ENCODE data around the gene POLR1F. TPM values are rescaled to one million over a fixed set of nuclear protein-coding genes. Genes with fewer than 3 reads are reported as not detected.
"Not testable (repeated sequence)": the region's sequence is repeated elsewhere in the genome, so short reads cannot be mapped to it uniquely, and the experiment has no call there.

The POLR1F gene
- total and polyA plus RNA-seq, 2 experiments from 2014 or later, result 35.2 to 99.9 TPM

- TF ChIP-seq NANOG (IDR thresholded peaks at IDR 0.05; ENCODE audit: borderline replicate concordance) (no peak), REST (IDR thresholded peaks at IDR 0.05; ENCODE audit: unreplicated experiment) (no peak), ZNF331 (CRISPR knock-in tag; IDR thresholded peaks at IDR 0.05; ENCODE audit: low read depth) (no peak), ETS1 (IDR thresholded peaks at IDR 0.05) (no peak), EZH2 (IDR thresholded peaks at IDR 0.05; ENCODE audit: low read depth, unreplicated experiment) (no peak), STAT1 (IDR thresholded peaks at IDR 0.05; ENCODE audit: unreplicated experiment) (no peak), JUNB (IDR thresholded peaks at IDR 0.05; ENCODE audit: unreplicated experiment) (no peak), ZNF114 (CRISPR knock-in tag; IDR thresholded peaks at IDR 0.05) (no peak), POLR2AphosphoS5 (IDR thresholded peaks at IDR 0.05; ENCODE audit: low read depth) (no peak)
These were observed 16.6 kb downstream of the POLR1F start (continued) for GRCh38 chr7:19692111-19692828.

- H3K4me3 ChIP-seq, result no peak overlapping the region
- H3K79me2 ChIP-seq (replicated peaks; ENCODE audit: insufficient read depth), result no peaks in the 10 kb centered on the region
- Mint-ChIP-seq H3K9me3 (peaks cover 18% of the 10 kb centered on the region), H3K36me3 (ENCODE audit: low read depth) (peaks cover 6% of the 10 kb centered on the region), H3K4me1 (peaks cover 4% of the 10 kb centered on the region), H3K27me3 (ENCODE audit: insufficient read depth, low read depth, poor library complexity) (no peaks in the 10 kb centered on the region), H3K4me3 (no peak overlapping the region), H3K27ac (no peak overlapping the region)
- no peaks in the 10 kb centered on the region for H4K20me1 ChIP-seq (replicated peaks; ENCODE audit: insufficient read depth)
- no peaks in the 10 kb centered on the region for H3F3A ChIP-seq (replicated peaks; ENCODE audit: low read depth)
- peaks cover 5% of the 10 kb centered on the region; the same call in 1 of the 2 replicates for H3K9me2 ChIP-seq (ENCODE audit: insufficient read depth)
- TF ChIP-seq STAT1 (IDR thresholded peaks at IDR 0.05; ENCODE audit: unreplicated experiment) (no peak), CTCF (conservative IDR thresholded peaks at IDR 0.05; ENCODE audit: low read depth in 2 of 2) (no peak), EZH2phosphoT487 (IDR thresholded peaks at IDR 0.05; ENCODE audit: unreplicated experiment) (no peak), NANOG (IDR thresholded peaks at IDR 0.05; ENCODE audit: borderline replicate concordance) (no peak), ZNF114 (CRISPR knock-in tag; IDR thresholded peaks at IDR 0.05) (no peak), JUNB (IDR thresholded peaks at IDR 0.05; ENCODE audit: unreplicated experiment) (no peak), EZH2 (IDR thresholded peaks at IDR 0.05; ENCODE audit: low read depth, unreplicated experiment) (no peak), POLR2AphosphoS5 (IDR thresholded peaks at IDR 0.05; ENCODE audit: low read depth) (no peak), ZNF331 (CRISPR knock-in tag; IDR thresholded peaks at IDR 0.05; ENCODE audit: low read depth) (no peak), ETS1 (IDR thresholded peaks at IDR 0.05) (no peak)
- ATAC-seq, result no peak
- DNase-seq (ENCODE audit: low spot score), result no peak
- no peak overlapping the region for H3K27ac ChIP-seq (ENCODE audit: low read depth)
- peaks cover 13% of the 10 kb centered on the region; the same call in 1 of the 2 replicates for H3K4me1 ChIP-seq (ENCODE audit: insufficient read depth)
- H2AFZ ChIP-seq, result no peak overlapping the region
- no peaks in the 10 kb centered on the region for H3K27me3 ChIP-seq (ENCODE audit: insufficient read depth)
- H3K4me2 ChIP-seq, result no peak overlapping the region
- H3K36me3 ChIP-seq (ENCODE audit: insufficient read depth), result 0 out of 2 replicates have a peak, but pooled peaks cover 7% of the 10 kb centered on the region
These were observed 18.1 kb downstream of the POLR1F start for GRCh38 chr7:19690736-19691135.

- not testable (repeated sequence) for DNase-seq (ENCODE audit: low spot score); H3K27ac ChIP-seq (ENCODE audit: low read depth); H4K20me1 ChIP-seq (replicated peaks; ENCODE audit: insufficient read depth); H3K4me1 Mint-ChIP-seq; ATAC-seq; H3K27ac Mint-ChIP-seq; H3K79me2 ChIP-seq (replicated peaks; ENCODE audit: insufficient read depth); H3K36me3 ChIP-seq (ENCODE audit: insufficient read depth); H3F3A ChIP-seq (replicated peaks; ENCODE audit: low read depth); H3K36me3 Mint-ChIP-seq (ENCODE audit: low read depth); H3K9me2 ChIP-seq (ENCODE audit: insufficient read depth); H3K27me3 Mint-ChIP-seq (ENCODE audit: insufficient read depth, low read depth, poor library complexity); H3K27me3 ChIP-seq (ENCODE audit: insufficient read depth); H3K4me1 ChIP-seq (ENCODE audit: insufficient read depth)
- Mint-ChIP-seq H3K4me3 (peak overlapping the region; percentile 29; the same call in 1 of the 3 replicates), H3K9me3 (peaks cover 18% of the 10 kb centered on the region)
- Histone ChIP-seq H3K4me3 (peak overlapping the region; percentile 39), H2AFZ (peak overlapping the region; percentile 34; the same call in 1 of the 2 replicates), H3K4me2 (peak overlapping the region; percentile 44; the same call in 1 of the 2 replicates)
These were observed 19.7 kb downstream of the POLR1F start for GRCh38 chr7:19689130-19689529.
